Loucy (cell line): ENCODE measurements around the gene SLAIN1.

Source experiments
- EZH2phosphoT487 ChIP-seq: fragments of 200-600 bp; IDR thresholded peaks from 2 replicates; pipeline ENCODE4 v1.6.1; 2018; ENCODE audit warnings: antibody characterized with exemption, mild to moderate bottlenecking, moderate library complexity, borderline replicate concordance
- TF ChIP-seq, protein P1 (sequence below): fragments of 200-600 bp; sonication (generic); conservative IDR thresholded peaks from 2 replicates; pipeline ENCODE4 v1.5.1; 2014; ENCODE audit warnings: mild to moderate bottlenecking, antibody characterized with exemption, low read length

DNA sequence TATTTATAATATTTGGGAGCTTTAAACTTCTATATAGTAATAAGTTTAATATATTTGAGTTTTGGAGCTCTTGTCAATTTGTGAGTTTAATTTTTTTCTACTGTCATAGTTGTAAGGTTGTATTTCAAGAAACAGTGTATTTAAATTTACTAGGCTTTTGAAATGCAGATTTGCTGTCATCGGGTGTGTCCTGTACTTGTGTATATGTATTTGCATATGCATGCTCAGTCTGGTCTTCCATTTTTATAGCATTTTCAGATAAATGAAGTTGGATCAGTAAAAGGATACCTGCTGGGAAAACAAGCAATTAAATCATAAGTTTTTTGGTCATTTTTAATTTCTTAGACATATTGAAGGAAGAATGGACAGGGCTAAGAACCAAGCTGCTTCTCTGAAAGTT lies 33.1 kb downstream of the SLAIN1 start:
- TF ChIP-seq, protein P1, sequence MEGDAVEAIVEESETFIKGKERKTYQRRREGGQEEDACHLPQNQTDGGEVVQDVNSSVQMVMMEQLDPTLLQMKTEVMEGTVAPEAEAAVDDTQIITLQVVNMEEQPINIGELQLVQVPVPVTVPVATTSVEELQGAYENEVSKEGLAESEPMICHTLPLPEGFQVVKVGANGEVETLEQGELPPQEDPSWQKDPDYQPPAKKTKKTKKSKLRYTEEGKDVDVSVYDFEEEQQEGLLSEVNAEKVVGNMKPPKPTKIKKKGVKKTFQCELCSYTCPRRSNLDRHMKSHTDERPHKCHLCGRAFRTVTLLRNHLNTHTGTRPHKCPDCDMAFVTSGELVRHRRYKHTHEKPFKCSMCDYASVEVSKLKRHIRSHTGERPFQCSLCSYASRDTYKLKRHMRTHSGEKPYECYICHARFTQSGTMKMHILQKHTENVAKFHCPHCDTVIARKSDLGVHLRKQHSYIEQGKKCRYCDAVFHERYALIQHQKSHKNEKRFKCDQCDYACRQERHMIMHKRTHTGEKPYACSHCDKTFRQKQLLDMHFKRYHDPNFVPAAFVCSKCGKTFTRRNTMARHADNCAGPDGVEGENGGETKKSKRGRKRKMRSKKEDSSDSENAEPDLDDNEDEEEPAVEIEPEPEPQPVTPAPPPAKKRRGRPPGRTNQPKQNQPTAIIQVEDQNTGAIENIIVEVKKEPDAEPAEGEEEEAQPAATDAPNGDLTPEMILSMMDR, result no peak
- no peak for TF ChIP-seq EZH2phosphoT487
